A172 (cell line): Measurements from ENCODE around the gene CTRL. TPM values are rescaled to one million over a fixed set of nuclear protein-coding genes. Genes with fewer than 3 reads are reported as not detected.
"Not testable (repeated sequence)": the region's sequence is repeated elsewhere in the genome, so short reads cannot be mapped to it uniquely, and the experiment has no call there.

Experiments used
- DNase-seq: peaks from one replicate; pipeline ENCODE4 v3.0.0-alpha.2; 2015; ENCODE audit warnings: low spot score
- total RNA-seq: library from RNA; depleted of rRNA; stranded (reverse); fragments of >200 nt; shearing (Covaris generic); gene quantifications from 2 replicates; pipeline ENCODE4 v1.2.3, GENCODE V29; 2014; rRNA removed

The CTRL gene
- 0.33 and 0.96 TPM in 2 replicates for total RNA-seq

DNA sequence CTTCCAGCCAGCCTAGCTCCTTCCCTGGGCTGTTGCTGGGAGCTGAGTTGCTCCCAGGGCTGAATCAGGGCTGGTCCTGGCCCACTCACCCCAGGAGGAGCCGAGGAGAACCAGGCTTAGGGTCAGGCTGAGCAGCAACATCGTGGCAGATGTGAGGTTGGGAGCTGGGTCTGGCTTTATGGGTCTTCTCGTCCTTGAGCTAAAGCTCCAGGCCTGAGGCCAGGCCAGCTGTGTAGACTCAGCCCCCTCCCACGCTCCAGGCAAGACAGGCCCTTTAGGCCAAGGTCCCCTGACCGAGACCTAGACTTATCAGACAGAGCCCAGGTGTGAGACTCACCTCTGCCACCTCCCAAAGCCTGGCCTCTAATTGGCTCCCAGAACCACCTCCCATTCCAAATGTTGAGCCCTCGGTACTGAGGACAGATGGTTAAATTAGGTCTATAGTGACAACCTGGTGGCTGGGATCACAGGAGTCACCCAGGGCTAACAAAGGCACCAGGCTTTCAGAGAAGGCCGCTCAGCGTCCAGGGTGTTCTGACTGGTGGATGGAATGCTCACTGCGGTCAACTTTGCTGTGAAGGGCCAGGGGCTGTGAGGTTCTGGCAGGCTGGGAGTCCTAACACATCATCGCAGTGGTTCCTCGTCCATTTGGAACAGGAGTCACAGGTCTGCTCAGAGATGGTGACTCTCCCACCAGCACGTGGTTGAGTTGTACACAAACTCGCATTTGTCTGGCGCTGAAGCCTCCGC is at the start of gene CTRL:
CTRL (minus strand) TSS at position 151 of the 750 bp plus-strand sequence; CDS start at position 141, 10 bp downstream.
- DNase-seq: no peak

DNA sequence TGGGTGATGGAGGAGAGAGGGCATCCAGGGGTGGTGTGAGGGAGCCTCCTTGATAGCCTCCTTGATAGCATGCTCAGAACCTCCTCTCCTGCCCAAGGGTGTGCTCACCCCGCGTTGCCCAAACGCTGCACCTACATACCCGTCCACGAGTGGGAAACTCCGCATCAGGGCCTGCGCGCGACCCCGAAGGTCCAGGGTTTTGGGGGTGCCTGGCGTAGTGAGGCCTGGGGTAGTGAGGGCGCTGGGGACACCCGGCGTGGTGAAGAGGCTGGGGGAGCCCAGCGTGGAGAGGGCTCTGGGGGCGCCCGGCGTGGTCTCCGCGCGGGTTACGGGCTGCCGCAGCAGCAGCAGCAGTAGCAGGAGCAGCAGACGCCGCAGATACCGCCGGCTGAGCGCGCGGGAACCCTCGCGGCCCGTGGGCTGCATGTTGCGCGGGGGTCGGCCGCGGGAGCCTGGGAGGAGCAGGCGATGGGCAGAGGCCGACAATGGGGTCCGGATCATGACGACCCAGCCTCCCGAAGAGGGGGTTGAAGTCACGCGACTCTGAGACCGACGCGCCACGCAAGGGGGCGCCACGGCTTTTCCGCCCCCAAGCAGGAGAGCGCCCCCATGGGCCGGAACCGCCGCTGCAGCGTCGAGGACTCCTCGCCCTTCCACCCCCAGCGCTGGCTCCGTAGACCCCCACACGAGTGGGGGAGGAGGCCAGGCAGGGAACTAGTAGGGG is 48.5 kb upstream of the CTRL start, which contains the start of gene DPEP3:
DPEP3 (minus strand) TSS at position 545 of the 724 bp plus-strand sequence; CDS start at position 426, 119 bp downstream.
- no peak for DNase-seq

DNA sequence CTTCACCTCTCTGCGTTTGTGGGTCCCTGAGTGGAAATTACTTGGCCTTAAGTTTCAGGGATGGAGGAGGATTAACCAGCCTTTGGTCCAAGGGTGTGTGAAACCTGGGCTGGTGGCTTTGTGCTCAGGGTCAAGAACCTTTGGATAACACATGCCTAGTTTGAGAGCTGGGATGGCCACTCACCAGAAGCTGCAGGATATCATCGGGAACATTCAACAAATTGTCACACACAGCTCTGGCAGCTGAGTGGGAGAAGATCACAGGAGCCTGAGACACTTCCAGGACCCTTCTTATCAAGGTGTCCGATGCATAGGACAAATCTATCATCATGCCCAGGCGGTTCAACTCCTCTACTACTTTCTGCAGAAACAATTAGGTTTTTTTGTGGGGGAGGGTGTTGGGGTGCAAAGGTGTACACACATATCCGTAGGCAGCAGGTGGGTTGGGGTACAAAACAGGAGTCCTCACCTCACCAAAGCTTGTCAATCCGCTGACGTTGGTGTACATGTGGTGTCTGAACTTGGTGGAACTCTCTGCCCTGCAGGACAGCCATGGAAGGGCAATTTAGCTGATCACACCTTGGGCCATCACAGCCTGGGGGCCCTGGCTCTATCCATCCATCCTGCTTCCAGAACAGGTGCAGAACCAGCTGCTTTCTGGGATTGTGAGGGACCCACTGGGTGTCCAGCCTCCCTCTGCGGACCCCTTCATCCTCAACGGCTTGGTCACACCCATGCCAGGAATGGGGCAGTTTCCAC is 46.0 kb upstream of the CTRL start:
- DNase-seq: no peak

DNA sequence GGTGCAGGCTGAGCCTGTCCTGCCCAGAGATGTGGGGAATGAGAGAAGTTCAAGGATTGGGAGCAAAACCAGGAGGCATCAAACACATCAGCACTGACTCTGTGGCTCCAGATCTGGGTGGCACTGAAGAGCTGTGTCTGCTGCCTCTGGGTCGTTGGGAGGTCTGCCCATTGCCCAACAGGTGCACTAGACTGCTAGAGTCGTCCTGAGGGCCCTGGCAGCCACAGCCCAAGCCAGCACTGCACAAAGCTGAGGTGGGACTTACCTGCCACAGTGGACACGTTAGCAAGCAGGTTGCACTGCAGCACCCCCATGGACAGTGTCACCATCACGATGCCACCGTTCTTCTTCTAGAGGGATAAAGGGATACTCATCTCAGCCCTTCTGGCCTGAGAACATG is 45.3 kb upstream of the CTRL start:
- DNase-seq: no peak

GRCh38 chr16:67976205-67976604 is 44.5 kb upstream of the CTRL start:
- DNase-seq: no peak

GRCh38 chr16:67975321-67976105 is 43.9 kb upstream of the CTRL start:
- no peak for DNase-seq

DNA sequence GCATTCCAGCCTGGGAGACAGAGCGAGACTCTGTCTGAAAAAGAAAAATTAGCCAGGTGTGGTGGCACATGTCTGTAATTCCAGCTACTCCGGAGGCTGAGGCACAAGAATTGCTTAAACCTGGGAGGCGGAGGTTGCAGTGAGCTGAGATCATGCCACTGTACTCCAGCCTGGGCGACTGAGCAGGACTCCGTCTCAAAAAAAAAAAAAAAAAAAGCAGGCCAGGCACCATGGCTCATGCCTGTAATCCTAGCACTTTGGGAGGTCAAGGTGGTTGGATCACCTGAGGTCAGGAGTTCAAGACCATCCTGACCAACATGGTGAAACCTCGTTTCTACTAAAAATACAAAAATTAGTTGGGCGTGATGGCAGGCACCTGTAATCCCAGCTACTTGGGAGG is 40.6 kb upstream of the CTRL start:
- not testable (repeated sequence) for DNase-seq

DNA sequence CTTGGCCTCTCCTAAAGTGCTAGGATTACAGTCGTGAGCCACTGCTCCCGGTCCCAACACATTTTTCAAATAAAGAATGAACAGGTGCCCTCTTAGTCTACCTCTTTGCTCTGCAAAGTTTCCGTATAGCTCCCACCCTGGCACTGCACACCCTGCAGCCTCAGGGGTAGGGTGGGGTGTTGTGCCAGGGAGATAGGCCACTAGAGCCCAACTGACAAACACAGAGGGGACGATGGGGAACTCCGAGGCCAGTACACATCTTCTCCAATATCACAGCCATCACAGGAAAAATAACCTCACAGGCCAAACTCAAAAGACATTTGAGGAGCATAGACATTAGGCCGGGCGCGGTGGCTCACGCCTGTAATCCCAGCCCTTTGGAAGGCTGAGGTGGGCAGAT is 39.4 kb upstream of the CTRL start:
- DNase-seq: no peak

- DNase-seq: no peak
Measured at GRCh38 chr16:67969254-67970039, 37.8 kb upstream of the CTRL start.

GRCh38 chr16:67968400-67969253 is 37.0 kb upstream of the CTRL start, which contains the start of gene SLC12A4:
Gene SLC12A4 (minus strand): TSS chr16:67968637. CDS start chr16:67968553, 84 bp downstream.
- DNase-seq: peak; percentile 41

DNA sequence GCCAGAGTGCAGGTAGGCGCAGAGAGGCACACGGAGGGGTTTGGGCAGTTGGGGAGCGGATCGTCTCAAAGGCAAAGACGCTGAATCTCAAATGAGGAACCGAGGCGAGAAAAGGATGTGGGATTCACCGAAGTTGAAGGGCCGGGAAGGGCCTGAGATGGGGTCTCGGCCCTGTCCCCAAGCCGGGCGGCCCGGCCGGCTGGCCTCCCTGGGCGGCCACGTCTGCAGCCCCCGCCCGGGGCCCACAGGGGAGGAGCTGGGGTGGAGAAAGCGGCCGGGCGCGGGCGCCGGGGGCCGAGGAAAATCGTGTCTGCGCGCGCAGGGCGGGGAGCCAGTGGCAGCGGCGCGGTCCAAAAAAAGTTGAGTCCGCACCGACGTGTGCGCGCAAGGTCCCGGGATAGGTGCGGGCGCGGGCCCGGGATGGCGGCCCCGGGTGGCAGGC is 36.3 kb upstream of the CTRL start:
- DNase-seq: no peak

DNA sequence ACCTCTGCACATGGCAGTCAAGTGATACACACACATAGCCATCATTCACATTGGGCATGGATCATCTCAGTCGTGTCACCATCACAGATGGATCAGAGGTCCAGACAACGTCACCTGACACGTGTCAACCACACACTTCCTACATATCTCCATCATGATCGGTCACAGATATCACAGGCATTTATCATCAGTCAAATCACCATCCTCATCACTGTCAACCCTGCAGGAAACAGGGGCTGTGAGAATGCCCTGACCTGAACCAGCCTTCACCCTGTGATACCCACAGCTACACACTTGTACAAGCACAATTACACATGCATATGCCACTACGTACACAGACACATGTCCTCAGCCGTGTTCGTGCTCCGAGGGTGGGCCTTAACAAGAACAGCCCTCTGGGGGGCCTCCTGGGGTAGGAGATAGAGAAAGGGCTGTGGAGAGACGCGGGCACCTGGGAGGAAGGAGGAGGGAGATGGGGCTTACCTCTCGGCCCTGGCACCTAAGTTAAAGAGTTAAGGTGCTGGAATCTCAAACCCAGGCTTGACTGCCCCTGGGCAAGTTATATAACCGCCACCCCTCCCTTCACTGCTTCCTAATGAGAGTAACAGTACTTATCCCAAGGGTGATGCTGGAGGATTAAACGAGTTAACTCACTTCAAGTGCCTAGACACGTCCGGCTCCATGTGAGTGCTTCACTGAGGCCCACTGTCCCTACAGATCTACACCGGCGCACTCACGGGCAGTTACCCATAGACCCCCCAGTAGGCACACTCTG is 35.7 kb upstream of the CTRL start:
- no peak for DNase-seq

DNA sequence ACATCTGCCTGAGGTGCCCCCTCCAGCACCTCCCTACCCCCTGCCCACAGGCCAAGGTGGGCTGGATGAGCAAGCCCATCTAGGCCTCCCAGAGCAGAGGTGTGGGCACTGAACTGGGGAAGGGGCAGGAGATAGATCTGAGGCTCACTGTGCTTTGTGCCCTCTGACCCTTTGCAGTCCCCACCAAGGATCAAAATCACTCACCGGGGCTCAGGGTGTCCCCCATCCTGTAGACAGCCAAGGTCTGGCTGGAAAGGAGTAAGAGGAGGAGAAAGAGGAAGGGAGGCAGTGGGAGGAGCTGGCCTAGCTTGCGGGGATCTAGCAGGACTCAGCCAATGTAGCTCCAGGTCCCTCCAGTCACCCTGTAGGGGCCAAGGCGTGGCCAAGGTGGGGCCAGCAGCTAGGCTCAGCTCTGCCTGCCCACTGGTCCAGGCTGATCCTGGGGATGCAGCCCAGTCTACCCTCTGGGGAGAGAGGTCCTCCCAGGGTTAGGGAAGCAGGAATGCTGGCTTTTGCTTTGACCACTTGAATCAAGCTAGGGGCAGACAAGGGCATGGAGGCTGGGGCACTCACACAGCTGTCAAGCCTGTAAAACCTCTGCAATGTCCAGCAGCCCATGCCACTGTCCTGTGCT is 35.0 kb upstream of the CTRL start:
- peak; percentile 62 for DNase-seq

- no peak for DNase-seq
Measured at GRCh38 chr16:67965668-67966548, 34.2 kb upstream of the CTRL start.

DNA sequence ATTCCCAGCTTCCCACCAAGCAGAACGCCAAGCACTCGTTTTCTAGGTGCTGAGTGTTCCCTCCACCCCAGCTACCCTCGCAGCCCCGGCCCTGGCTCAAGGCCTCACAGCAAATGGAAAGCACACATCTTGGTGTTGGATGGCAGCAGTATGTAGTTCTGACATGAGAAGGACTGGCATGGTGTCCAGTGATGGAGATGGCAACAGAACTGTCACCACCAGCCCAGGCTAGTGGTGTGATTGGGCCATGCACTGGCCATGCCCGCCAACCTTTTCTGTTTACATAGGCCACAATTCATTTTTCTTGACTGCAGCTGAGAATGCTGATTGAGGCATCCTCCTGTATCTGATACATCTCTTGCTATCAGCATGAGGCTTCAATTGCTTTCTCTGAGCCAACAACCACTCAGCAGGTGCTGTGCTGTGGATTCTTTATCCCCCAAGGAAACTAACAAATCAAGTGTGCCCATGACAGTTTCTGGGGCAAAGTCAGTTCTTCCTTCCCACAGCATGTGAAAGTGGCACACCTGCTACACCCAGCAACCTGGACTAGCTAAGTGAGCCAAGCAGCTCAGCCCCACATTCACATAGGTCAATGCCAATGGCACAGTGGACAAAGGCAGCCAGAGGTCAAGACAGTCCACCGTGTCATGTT is 32.9 kb upstream of the CTRL start:
- DNase-seq: no peak

DNA sequence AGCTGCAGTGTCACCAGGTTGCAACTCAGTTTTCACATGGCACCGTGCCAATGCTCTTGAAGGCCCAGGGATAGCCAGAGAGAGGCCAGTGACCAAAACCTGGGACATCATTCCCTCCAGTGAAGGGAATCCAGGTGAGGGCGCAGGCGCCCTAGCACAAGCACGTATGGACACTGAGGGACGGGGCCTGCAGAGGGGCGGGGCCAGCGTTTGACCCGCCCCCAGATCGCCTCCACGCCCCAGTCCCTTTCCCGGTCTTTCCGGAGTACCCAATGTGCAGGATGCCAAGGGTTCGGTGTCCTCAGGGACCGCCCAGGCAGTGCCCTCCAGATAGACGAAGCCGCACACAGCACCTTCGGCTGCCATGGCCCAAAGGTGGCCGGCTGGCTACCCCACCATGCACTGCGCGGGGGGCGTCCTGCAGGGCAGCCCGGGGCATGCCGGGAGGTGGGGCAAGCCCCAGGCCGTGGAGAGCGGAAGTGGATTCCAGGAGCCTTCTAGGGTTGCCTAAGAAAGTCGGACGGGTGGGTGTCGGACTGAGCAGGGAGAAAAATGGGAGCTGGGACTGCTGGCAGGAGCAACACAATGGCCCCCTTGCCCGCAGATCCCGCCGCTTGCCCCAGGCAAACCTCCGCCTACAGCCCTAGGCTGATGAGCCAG is 32.1 kb upstream of the CTRL start:
- no peak for DNase-seq
